ENCODE data around the gene CCSER1. TPM values are rescaled to one million over a fixed set of nuclear protein-coding genes. Genes with fewer than 3 reads are reported as not detected.

The CCSER1 gene
- total RNA-seq, 1 experiment from 2014 or later, result 0.63 TPM

- no peak for DNase-seq (ENCODE audit: unreplicated experiment)
- POLR2A ChIA-PET, result no interaction called here
These were observed 868.8 kb downstream of the CCSER1 start for GRCh38 chr4:90995996-90996395.

GRCh38 chr4:90996813-90997212 is 869.6 kb downstream of the CCSER1 start:
- CTCF ChIA-PET, result no interaction called here

More at GRCh38 chr4:90995996-90996395, 868.8 kb downstream of the CCSER1 start:
- CTCF ChIA-PET, result no interaction called here
- intact Hi-C loops (cut with micrococcal nuclease), result no loop called here
- TF ChIP-seq CTCF (IDR thresholded peaks at IDR 0.05; ENCODE audit: unreplicated experiment), result no peak
- no peaks in the 10 kb centered on the region for H3K9me3 Mint-ChIP-seq (ENCODE audit: unreplicated experiment)
- H3K27me3 Mint-ChIP-seq (ENCODE audit: insufficient read depth, unreplicated experiment), result no peaks in the 10 kb centered on the region
- BruUV-seq (replicated peaks), result no TSS peak
- H3K4me1 Mint-ChIP-seq (ENCODE audit: insufficient read depth, unreplicated experiment), result no peaks in the 10 kb centered on the region
- H3K36me3 Mint-ChIP-seq (ENCODE audit: insufficient read depth, unreplicated experiment), result no peaks in the 10 kb centered on the region
- H3K27ac Mint-ChIP-seq (ENCODE audit: low read depth, unreplicated experiment), result no peak overlapping the region
- no peak overlapping the region for H3K4me3 Mint-ChIP-seq (ENCODE audit: unreplicated experiment)

GRCh38 chr4:91015861-91016260 is 888.7 kb downstream of the CCSER1 start:
- Mint-ChIP-seq H3K36me3 (ENCODE audit: insufficient read depth, unreplicated experiment) (no peaks in the 10 kb centered on the region), H3K27ac (ENCODE audit: low read depth, unreplicated experiment) (no peak overlapping the region), H3K4me1 (ENCODE audit: insufficient read depth, unreplicated experiment) (no peaks in the 10 kb centered on the region), H3K27me3 (ENCODE audit: insufficient read depth, unreplicated experiment) (no peaks in the 10 kb centered on the region), H3K9me3 (ENCODE audit: unreplicated experiment) (no peaks in the 10 kb centered on the region), H3K4me3 (ENCODE audit: unreplicated experiment) (no peak overlapping the region)
- ChIA-PET POLR2A (interaction anchor here (0.5 kb wide), 1 partner anchor 105 kb away, joined by 3 read pairs; no protein-coding TSS in a partner anchor), CTCF (no interaction called here)
- no peak for TF ChIP-seq CTCF (IDR thresholded peaks at IDR 0.05; ENCODE audit: unreplicated experiment)
- DNase-seq (ENCODE audit: unreplicated experiment), result no peak
- intact Hi-C loops (cut with micrococcal nuclease), result no loop called here
- BruUV-seq (replicated peaks), result no TSS peak

More at GRCh38 chr4:90996813-90997212, 869.6 kb downstream of the CCSER1 start:
- no peaks in the 10 kb centered on the region for H3K36me3 Mint-ChIP-seq (ENCODE audit: insufficient read depth, unreplicated experiment)
- no peak overlapping the region for H3K27ac Mint-ChIP-seq (ENCODE audit: low read depth, unreplicated experiment)
- H3K4me1 Mint-ChIP-seq (ENCODE audit: insufficient read depth, unreplicated experiment), result no peaks in the 10 kb centered on the region
- H3K4me3 Mint-ChIP-seq (ENCODE audit: unreplicated experiment), result no peak overlapping the region
- no peak for DNase-seq (ENCODE audit: unreplicated experiment)
- intact Hi-C loops (cut with micrococcal nuclease), result no loop called here
- BruUV-seq (replicated peaks), result no TSS peak
- no peaks in the 10 kb centered on the region for H3K27me3 Mint-ChIP-seq (ENCODE audit: insufficient read depth, unreplicated experiment)
- H3K9me3 Mint-ChIP-seq (ENCODE audit: unreplicated experiment), result no peaks in the 10 kb centered on the region
- TF ChIP-seq CTCF (IDR thresholded peaks at IDR 0.05; ENCODE audit: unreplicated experiment), result no peak
- POLR2A ChIA-PET, result no interaction called here

- POLR2A ChIA-PET, result no interaction called here
- H3K27me3 Mint-ChIP-seq (ENCODE audit: insufficient read depth, unreplicated experiment), result no peaks in the 10 kb centered on the region
- no peaks in the 10 kb centered on the region for H3K36me3 Mint-ChIP-seq (ENCODE audit: insufficient read depth, unreplicated experiment)
- CTCF ChIA-PET, result no interaction called here
- intact Hi-C loops (cut with micrococcal nuclease), result no loop called here
- no peaks in the 10 kb centered on the region for H3K4me1 Mint-ChIP-seq (ENCODE audit: insufficient read depth, unreplicated experiment)
- DNase-seq (ENCODE audit: unreplicated experiment), result no peak
- no TSS peak for BruUV-seq (replicated peaks)
- no peak for TF ChIP-seq CTCF (IDR thresholded peaks at IDR 0.05; ENCODE audit: unreplicated experiment)
- H3K27ac Mint-ChIP-seq (ENCODE audit: low read depth, unreplicated experiment), result no peak overlapping the region
- H3K4me3 Mint-ChIP-seq (ENCODE audit: unreplicated experiment), result no peak overlapping the region
- no peaks in the 10 kb centered on the region for H3K9me3 Mint-ChIP-seq (ENCODE audit: unreplicated experiment)
These were observed 892.3 kb downstream of the CCSER1 start for GRCh38 chr4:91019513-91019912.

Measured in MCF 10A (cell line).